K562 (cell line): ENCODE data around the gene CHRNA3.

Experiments
- ETV5 ChIP-seq: sonication (generic); formaldehyde crosslinking; IDR thresholded peaks from 2 replicates; pipeline ENCODE4 v1.4.0; 2020; ENCODE audit warnings: low read depth, mild to moderate bottlenecking, missing genetic modification reagents
- TF ChIP-seq, protein P1 (sequence below): fragments of 450-650 bp; formaldehyde crosslinking; IDR thresholded peaks from 2 replicates; pipeline ENCODE4 v1.4.0; 2022; ENCODE audit warnings: mild to moderate bottlenecking, moderate library complexity
- TF ChIP-seq, protein P2 (sequence below): fragments of 150-350 bp; IDR thresholded peaks from 2 replicates; pipeline ENCODE4 v1.6.1; 2014; ENCODE audit warnings: low read depth, mild to moderate bottlenecking, low read length, borderline replicate concordance

- TF ChIP-seq, protein P1, sequence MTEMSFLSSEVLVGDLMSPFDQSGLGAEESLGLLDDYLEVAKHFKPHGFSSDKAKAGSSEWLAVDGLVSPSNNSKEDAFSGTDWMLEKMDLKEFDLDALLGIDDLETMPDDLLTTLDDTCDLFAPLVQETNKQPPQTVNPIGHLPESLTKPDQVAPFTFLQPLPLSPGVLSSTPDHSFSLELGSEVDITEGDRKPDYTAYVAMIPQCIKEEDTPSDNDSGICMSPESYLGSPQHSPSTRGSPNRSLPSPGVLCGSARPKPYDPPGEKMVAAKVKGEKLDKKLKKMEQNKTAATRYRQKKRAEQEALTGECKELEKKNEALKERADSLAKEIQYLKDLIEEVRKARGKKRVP, result no peak
- TF ChIP-seq, protein P2, sequence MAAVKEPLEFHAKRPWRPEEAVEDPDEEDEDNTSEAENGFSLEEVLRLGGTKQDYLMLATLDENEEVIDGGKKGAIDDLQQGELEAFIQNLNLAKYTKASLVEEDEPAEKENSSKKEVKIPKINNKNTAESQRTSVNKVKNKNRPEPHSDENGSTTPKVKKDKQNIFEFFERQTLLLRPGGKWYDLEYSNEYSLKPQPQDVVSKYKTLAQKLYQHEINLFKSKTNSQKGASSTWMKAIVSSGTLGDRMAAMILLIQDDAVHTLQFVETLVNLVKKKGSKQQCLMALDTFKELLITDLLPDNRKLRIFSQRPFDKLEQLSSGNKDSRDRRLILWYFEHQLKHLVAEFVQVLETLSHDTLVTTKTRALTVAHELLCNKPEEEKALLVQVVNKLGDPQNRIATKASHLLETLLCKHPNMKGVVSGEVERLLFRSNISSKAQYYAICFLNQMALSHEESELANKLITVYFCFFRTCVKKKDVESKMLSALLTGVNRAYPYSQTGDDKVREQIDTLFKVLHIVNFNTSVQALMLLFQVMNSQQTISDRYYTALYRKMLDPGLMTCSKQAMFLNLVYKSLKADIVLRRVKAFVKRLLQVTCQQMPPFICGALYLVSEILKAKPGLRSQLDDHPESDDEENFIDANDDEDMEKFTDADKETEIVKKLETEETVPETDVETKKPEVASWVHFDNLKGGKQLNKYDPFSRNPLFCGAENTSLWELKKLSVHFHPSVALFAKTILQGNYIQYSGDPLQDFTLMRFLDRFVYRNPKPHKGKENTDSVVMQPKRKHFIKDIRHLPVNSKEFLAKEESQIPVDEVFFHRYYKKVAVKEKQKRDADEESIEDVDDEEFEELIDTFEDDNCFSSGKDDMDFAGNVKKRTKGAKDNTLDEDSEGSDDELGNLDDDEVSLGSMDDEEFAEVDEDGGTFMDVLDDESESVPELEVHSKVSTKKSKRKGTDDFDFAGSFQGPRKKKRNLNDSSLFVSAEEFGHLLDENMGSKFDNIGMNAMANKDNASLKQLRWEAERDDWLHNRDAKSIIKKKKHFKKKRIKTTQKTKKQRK, result no peak
- TF ChIP-seq ETV5 (CRISPR knock-in tag), result peak; percentile 80; the same call in 1 of the 2 replicates
Measured at GRCh38 chr15:78565097-78565950, 55.5 kb downstream of the CHRNA3 start, which contains the start of gene CHRNA5.
